Measurements from ENCODE around the gene MSMB.

Gene MSMB

DNA sequence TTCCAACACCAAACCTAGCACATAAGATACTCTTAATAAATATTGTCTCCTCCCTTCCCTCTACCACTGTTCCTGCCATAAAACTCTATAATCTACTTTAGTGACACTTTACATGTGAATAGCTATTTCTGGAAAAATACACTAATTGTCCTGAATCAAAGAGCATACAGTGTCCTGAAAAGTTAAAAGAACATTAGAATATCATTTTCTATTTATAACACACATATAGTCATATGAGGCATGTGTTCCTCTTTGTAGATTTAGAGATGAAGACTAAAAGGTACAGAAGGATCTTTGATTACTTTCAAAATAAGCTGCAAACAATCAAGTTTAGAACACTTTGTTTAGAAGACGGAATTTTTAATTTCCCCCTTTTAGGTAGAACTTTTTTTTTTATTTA lies 29.3 kb downstream of the MSMB start:
- POLR2A ChIA-PET = no interaction called here
- TF ChIP-seq KLF16 (tag by site-specific recombination; IDR thresholded peaks at IDR 0.05) (no peak), ZNF2 (tag by site-specific recombination; IDR thresholded peaks at IDR 0.05) (no peak), HOXA7 (CRISPR knock-in tag; IDR thresholded peaks at IDR 0.05; ENCODE audit: borderline replicate concordance) (no peak), ZNF585B (tag by site-specific recombination; IDR thresholded peaks at IDR 0.05) (no peak), ZNF777 (tag by site-specific recombination; IDR thresholded peaks at IDR 0.05; ENCODE audit: borderline replicate concordance) (no peak), ZNF558 (tag by site-specific recombination; IDR thresholded peaks at IDR 0.05) (no peak), ZNF146 (tag by site-specific recombination; IDR thresholded peaks at IDR 0.05) (no peak)
- CTCF ChIA-PET = interaction anchor here (1.1 kb wide), 1 partner anchor 212 kb away, joined by 4 read pairs; no protein-coding TSS in a partner anchor
- H3K4me3 ChIP-seq (ENCODE audit: low read depth, low read length) = no peak overlapping the region
- peaks cover 4% of the 10 kb centered on the region; the same call in 1 of the 2 replicates for H3K4me1 ChIP-seq (ENCODE audit: control insufficient read depth, insufficient read depth, low read length)
- H3K36me3 ChIP-seq (ENCODE audit: control insufficient read depth in 2 of 2, insufficient read depth in 1 of 2, low read length in 2 of 2) = peaks cover 28 to 58% of the 10 kb centered on the region in 2 experiments
- no peak overlapping the region for H3K27ac ChIP-seq (ENCODE audit: extremely low read depth, low read depth, low read length)
- no peaks in the 10 kb centered on the region for H3K9me3 ChIP-seq (ENCODE audit: control insufficient read depth, insufficient read depth, low read depth, low read length)

DNA sequence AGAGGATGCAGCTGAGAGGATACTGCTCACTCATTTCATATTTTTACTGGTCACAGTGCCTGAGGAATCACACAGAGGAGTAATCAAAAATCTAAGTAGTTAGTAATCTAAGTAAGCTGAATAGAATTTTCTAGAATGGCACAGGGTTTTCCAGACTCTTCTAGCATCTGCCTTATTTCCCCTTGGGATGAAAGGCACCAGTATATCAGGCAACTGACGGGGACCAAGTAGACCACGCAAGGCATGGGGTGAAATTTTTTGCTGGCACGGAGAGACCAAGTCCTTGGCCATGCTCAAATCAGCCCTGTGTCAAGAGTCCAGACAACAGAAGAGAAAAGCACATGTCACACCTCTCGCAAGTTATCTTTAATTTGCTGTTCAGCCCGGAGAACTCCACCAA lies 29.9 kb downstream of the MSMB start:
- Histone ChIP-seq H3K36me3 (ENCODE audit: control insufficient read depth in 2 of 2, insufficient read depth in 1 of 2, low read length in 2 of 2) (peaks cover 34 to 64% of the 10 kb centered on the region in 2 experiments), H3K27ac (ENCODE audit: extremely low read depth, low read depth, low read length) (no peak overlapping the region), H3K9me3 (ENCODE audit: control insufficient read depth, insufficient read depth, low read depth, low read length) (no peaks in the 10 kb centered on the region), H3K4me1 (ENCODE audit: control insufficient read depth, insufficient read depth, low read length) (peaks cover 4% of the 10 kb centered on the region; the same call in 1 of the 2 replicates), H3K4me3 (ENCODE audit: low read depth, low read length) (no peak overlapping the region)
- ChIA-PET POLR2A (no interaction called here), CTCF (interaction anchor here (1.0 to 1.1 kb wide), 2 partner anchors 11 to 213 kb away, joined by 3 to 4 read pairs; no protein-coding TSS in a partner anchor)
- TF ChIP-seq, protein P1, sequence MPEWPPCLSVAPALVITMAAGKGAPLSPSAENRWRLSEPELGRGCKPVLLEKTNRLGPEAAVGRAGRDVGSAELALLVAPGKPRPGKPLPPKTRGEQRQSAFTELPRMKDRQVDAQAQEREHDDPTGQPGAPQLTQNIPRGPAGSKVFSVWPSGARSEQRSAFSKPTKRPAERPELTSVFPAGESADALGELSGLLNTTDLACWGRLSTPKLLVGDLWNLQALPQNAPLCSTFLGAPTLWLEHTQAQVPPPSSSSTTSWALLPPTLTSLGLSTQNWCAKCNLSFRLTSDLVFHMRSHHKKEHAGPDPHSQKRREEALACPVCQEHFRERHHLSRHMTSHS (tag by site-specific recombination; IDR thresholded peaks at IDR 0.05) = no peak
- TF ChIP-seq ZNF223 (tag by site-specific recombination; IDR thresholded peaks at IDR 0.05) (no peak), CTCF (tag by site-specific recombination; IDR thresholded peaks at IDR 0.05) (no peak), MYNN (tag by site-specific recombination; IDR thresholded peaks at IDR 0.05; ENCODE audit: borderline replicate concordance) (no peak), ZNF202 (tag by site-specific recombination; IDR thresholded peaks at IDR 0.05; ENCODE audit: borderline replicate concordance) (no peak), ZNF2 (tag by site-specific recombination; IDR thresholded peaks at IDR 0.05) (no peak), TCF7L2 (IDR thresholded peaks at IDR 0.05; ENCODE audit: borderline replicate concordance, low read depth, low read length) (no peak), ZNF623 (tag by site-specific recombination; IDR thresholded peaks at IDR 0.05) (no peak), OVOL3 (tag by site-specific recombination; IDR thresholded peaks at IDR 0.05) (no peak)
- TF ChIP-seq, protein P2, sequence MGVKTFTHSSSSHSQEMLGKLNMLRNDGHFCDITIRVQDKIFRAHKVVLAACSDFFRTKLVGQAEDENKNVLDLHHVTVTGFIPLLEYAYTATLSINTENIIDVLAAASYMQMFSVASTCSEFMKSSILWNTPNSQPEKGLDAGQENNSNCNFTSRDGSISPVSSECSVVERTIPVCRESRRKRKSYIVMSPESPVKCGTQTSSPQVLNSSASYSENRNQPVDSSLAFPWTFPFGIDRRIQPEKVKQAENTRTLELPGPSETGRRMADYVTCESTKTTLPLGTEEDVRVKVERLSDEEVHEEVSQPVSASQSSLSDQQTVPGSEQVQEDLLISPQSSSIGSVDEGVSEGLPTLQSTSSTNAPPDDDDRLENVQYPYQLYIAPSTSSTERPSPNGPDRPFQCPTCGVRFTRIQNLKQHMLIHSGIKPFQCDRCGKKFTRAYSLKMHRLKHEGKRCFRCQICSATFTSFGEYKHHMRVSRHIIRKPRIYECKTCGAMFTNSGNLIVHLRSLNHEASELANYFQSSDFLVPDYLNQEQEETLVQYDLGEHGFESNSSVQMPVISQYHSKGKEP (tag by site-specific recombination; IDR thresholded peaks at IDR 0.05) = no peak

GRCh38 chr10:46014683-46015405 lies 31.2 kb downstream of the MSMB start:
- ChIA-PET POLR2A (no interaction called here), CTCF (interaction anchor here (0.7 kb wide), 1 partner anchor 1068 kb away, joined by 4 read pairs; no protein-coding TSS in a partner anchor)
- TF ChIP-seq ZNF549 (tag by site-specific recombination; IDR thresholded peaks at IDR 0.05) = no peak
- no peak for TF ChIP-seq ZNF239 (tag by site-specific recombination; IDR thresholded peaks at IDR 0.05)
- no peak for TF ChIP-seq ZNF214 (tag by site-specific recombination; IDR thresholded peaks at IDR 0.05; ENCODE audit: borderline replicate concordance)
- no peak for TF ChIP-seq ZNF157 (tag by site-specific recombination; IDR thresholded peaks at IDR 0.05)
- TF ChIP-seq ZNF529 (tag by site-specific recombination; IDR thresholded peaks at IDR 0.05; ENCODE audit: insufficient replicate concordance) = no peak
- TF ChIP-seq ZFP37 (tag by site-specific recombination; IDR thresholded peaks at IDR 0.05) = no peak
- Histone ChIP-seq H3K36me3 (ENCODE audit: control insufficient read depth in 2 of 2, insufficient read depth in 1 of 2, low read length in 2 of 2) (peaks cover 37 to 78% of the 10 kb centered on the region in 2 experiments), H3K27ac (ENCODE audit: extremely low read depth, low read depth, low read length) (no peak overlapping the region), H3K4me1 (ENCODE audit: control insufficient read depth, insufficient read depth, low read length) (no peaks in the 10 kb centered on the region), H3K4me3 (ENCODE audit: low read depth, low read length) (no peak overlapping the region), H3K9me3 (ENCODE audit: control insufficient read depth, insufficient read depth, low read depth, low read length) (no peaks in the 10 kb centered on the region)
